GM18868 (cell line): Measurements from ENCODE around the gene PLA2G1B.

Experiments
- ATAC-seq: cut with Tn5 transposase; IDR thresholded peaks from one replicate; pipeline ENCODE4 v1.9.1; 2021; ENCODE audit warnings: mild to moderate bottlenecking, moderate library complexity; ENCODE audit not compliant: unreplicated experiment

The PLA2G1B gene

GRCh38 chr12:120328228-120328627 lies 649 bp upstream of the PLA2G1B start:
- no peak for ATAC-seq

GRCh38 chr12:120324841-120325417 lies 2.6 kb downstream of the PLA2G1B start:
- no peak for ATAC-seq

GRCh38 chr12:120323772-120324171 lies 3.8 kb downstream of the PLA2G1B start:
- ATAC-seq: no peak

GRCh38 chr12:120321382-120322202 lies 6.0 kb downstream of the PLA2G1B start:
- ATAC-seq: no peak

GRCh38 chr12:120317224-120318105 lies 10.1 kb downstream of the PLA2G1B start:
- ATAC-seq: peak; percentile 99

GRCh38 chr12:120316798-120317223 lies 10.8 kb downstream of the PLA2G1B start:
- no peak for ATAC-seq

- no peak for ATAC-seq
These were observed 13.4 kb downstream of the PLA2G1B start for GRCh38 chr12:120314220-120314619.

GRCh38 chr12:120301962-120302815 lies 25.4 kb downstream of the PLA2G1B start, which contains the start of gene SIRT4:
SIRT4 (plus strand) TSS chr12:120302321; CDS start chr12:120303562, 1,241 bp downstream.
- ATAC-seq: peak; percentile 94

GRCh38 chr12:120292661-120293531 lies 34.7 kb downstream of the PLA2G1B start, which contains the start of gene RNU4-1:
RNU4-1 (minus strand) TSS chr12:120293237.
- peak; percentile 53 for ATAC-seq

- peak; percentile 8 for ATAC-seq
These were observed 35.2 kb downstream of the PLA2G1B start for GRCh38 chr12:120292411-120292660.

- no peak for ATAC-seq
These were observed 36.8 kb downstream of the PLA2G1B start for GRCh38 chr12:120290609-120291305.

GRCh38 chr12:120287491-120287890 lies 40.1 kb downstream of the PLA2G1B start:
- no peak for ATAC-seq

GRCh38 chr12:120286768-120287490 lies 40.6 kb downstream of the PLA2G1B start:
- ATAC-seq: no peak

- ATAC-seq: no peak
These were observed 43.2 kb downstream of the PLA2G1B start for GRCh38 chr12:120284381-120284780.

- no peak for ATAC-seq
These were observed 44.3 kb downstream of the PLA2G1B start for GRCh38 chr12:120283318-120283717.

- no peak for ATAC-seq
These were observed 49.2 kb downstream of the PLA2G1B start for GRCh38 chr12:120278137-120279069.

GRCh38 chr12:120276734-120277133 lies 50.8 kb downstream of the PLA2G1B start:
- ATAC-seq: no peak
